WTC11 (cell line): ENCODE results near the gene ITGAE. TPM values are rescaled to one million over a fixed set of nuclear protein-coding genes. Genes with fewer than 3 reads are reported as not detected.
A peak's percentile ranks its signal among the peaks of the same experiment; 100 is the strongest.

Experiments
- ATAC-seq: fragments of 200-7000 bp; cut with Tn5 transposase; 2 replicates; pipeline ENCODE4 v1.10.0; 2021; ENCODE audit warnings: mild to moderate bottlenecking, moderate library complexity
- Bru-seq: library from RNA; stranded (reverse); fragments of 400-500 nt; gene quantifications from one replicate; lab custom pipeline; 2021; lab: Mats Ljungman, UMichigan
- CTCF ChIA-PET: fragments of 300-600 bp; sonication (Branson Sonifier 250); formaldehyde crosslinking; loops from one replicate; lab custom pipeline; 2021; ENCODE audit warnings: antibody characterized with exemption; lab: Charles Lee
- POLR2A ChIA-PET: fragments of 350-600 bp; sonication (Branson Sonifier 250); formaldehyde crosslinking; loops from one replicate; lab custom pipeline; 2021; ENCODE audit warnings: antibody characterized with exemption; lab: Charles Lee
- DNase-seq: peaks from one replicate; pipeline ENCODE4 v3.0.0; 2021; ENCODE audit warnings: low spot score
- H3K27ac Mint-ChIP-seq: 2 replicates; pipeline ENCODE4 v1.8.0; 2021; ENCODE audit warnings: mixed read lengths
- H3K27me3 Mint-ChIP-seq: 2 replicates; pipeline ENCODE4 v1.8.0; 2021; ENCODE audit warnings: low read depth, mild to moderate bottlenecking, moderate library complexity, mixed read lengths
- H3K36me3 Mint-ChIP-seq: 2 replicates; pipeline ENCODE4 v1.8.0; 2021; ENCODE audit warnings: mixed read lengths
- H3K4me1 Mint-ChIP-seq: 2 replicates; pipeline ENCODE4 v1.8.0; 2022; ENCODE audit warnings: mixed read lengths
- H3K4me3 Mint-ChIP-seq: 2 replicates; pipeline ENCODE4 v1.8.0; 2021; ENCODE audit warnings: mild to moderate bottlenecking, moderate library complexity, mixed read lengths
- H3K9me3 Mint-ChIP-seq: 2 replicates; pipeline ENCODE4 v1.8.0; 2021; ENCODE audit warnings: mixed read lengths
- ATF1 ChIP-seq: sonication (generic); formaldehyde crosslinking; IDR thresholded peaks from 2 replicates; pipeline ENCODE4 v1.8.1; 2023; ENCODE audit warnings: mild to moderate bottlenecking, moderate library complexity, missing genetic modification reagents
- ATF3 ChIP-seq: sonication (generic); formaldehyde crosslinking; conservative IDR thresholded peaks from 2 replicates; pipeline ENCODE4 v1.8.1; 2022; ENCODE audit warnings: mild to moderate bottlenecking, missing genetic modification reagents
- E2F1 ChIP-seq: sonication (generic); formaldehyde crosslinking; IDR thresholded peaks from 2 replicates; pipeline ENCODE4 v1.8.0; 2022; ENCODE audit warnings: mild to moderate bottlenecking, missing genetic modification reagents
- E2F4 ChIP-seq: sonication (generic); formaldehyde crosslinking; IDR thresholded peaks from 2 replicates; pipeline ENCODE4 v1.8.1; 2022; ENCODE audit warnings: low read depth, mild to moderate bottlenecking, moderate library complexity, missing genetic modification reagents, borderline replicate concordance
- ELF4 ChIP-seq: sonication (generic); formaldehyde crosslinking; IDR thresholded peaks from 2 replicates; pipeline ENCODE4 v1.8.1; 2022; ENCODE audit warnings: low read depth, mild to moderate bottlenecking, moderate library complexity, missing genetic modification reagents
- EMX1 ChIP-seq: fragments of 250-450 bp; sonication (Bioruptor Pico); IDR thresholded peaks from 2 replicates; pipeline ENCODE4 v1.8.0; 2021; ENCODE audit warnings: mild to moderate bottlenecking
- FOXK1 ChIP-seq: sonication (generic); formaldehyde crosslinking; IDR thresholded peaks from 2 replicates; pipeline ENCODE4 v1.8.0; 2022; ENCODE audit warnings: mild to moderate bottlenecking, moderate library complexity, missing genetic modification reagents
- GABPB1 ChIP-seq: sonication (generic); formaldehyde crosslinking; IDR thresholded peaks from 2 replicates; pipeline ENCODE4 v1.8.1; 2023; ENCODE audit warnings: mild to moderate bottlenecking, missing genetic modification reagents
- HMGA2 ChIP-seq: fragments of 250-450 bp; sonication (Bioruptor Pico); IDR thresholded peaks from 2 replicates; pipeline ENCODE4 v1.4.0; 2021; ENCODE audit warnings: mild to moderate bottlenecking, moderate library complexity
- JAZF1 ChIP-seq: fragments of 250-450 bp; sonication (Bioruptor Pico); IDR thresholded peaks from 2 replicates; pipeline ENCODE4 v1.9.0; 2021; ENCODE audit warnings: moderate library complexity, mild to moderate bottlenecking, inconsistent platforms
- KAT7 ChIP-seq: sonication (generic); formaldehyde crosslinking; IDR thresholded peaks from 2 replicates; pipeline ENCODE4 v1.8.1; 2023; ENCODE audit warnings: missing genetic modification reagents, mild to moderate bottlenecking, borderline replicate concordance
- NFE2L1 ChIP-seq: sonication (generic); formaldehyde crosslinking; IDR thresholded peaks from 2 replicates; pipeline ENCODE4 v1.8.1; 2023; ENCODE audit warnings: missing genetic modification reagents
- NFYB ChIP-seq: sonication (generic); formaldehyde crosslinking; conservative IDR thresholded peaks from 2 replicates; pipeline ENCODE4 v1.8.0; 2022; ENCODE audit warnings: low read depth, missing genetic modification reagents
- NR1H2 ChIP-seq: sonication (generic); formaldehyde crosslinking; IDR thresholded peaks from 2 replicates; pipeline ENCODE4 v1.9.0; 2021; ENCODE audit warnings: mild to moderate bottlenecking, moderate library complexity, missing genetic modification reagents
- NR2C2 ChIP-seq: sonication (generic); formaldehyde crosslinking; IDR thresholded peaks from 2 replicates; pipeline ENCODE4 v1.8.0; 2022; ENCODE audit warnings: mild to moderate bottlenecking, missing genetic modification reagents
- SMAD3 ChIP-seq: sonication (generic); formaldehyde crosslinking; IDR thresholded peaks from 2 replicates; pipeline ENCODE4 v1.8.0; 2022; ENCODE audit warnings: missing genetic modification reagents, mild to moderate bottlenecking, borderline replicate concordance
- TEAD1 ChIP-seq: sonication (generic); formaldehyde crosslinking; IDR thresholded peaks from 2 replicates; pipeline ENCODE4 v1.8.0; 2022; ENCODE audit warnings: mild to moderate bottlenecking, missing genetic modification reagents
- TP53 ChIP-seq: sonication (generic); formaldehyde crosslinking; IDR thresholded peaks from 2 replicates; pipeline ENCODE4 v1.8.1; 2023; ENCODE audit warnings: mild to moderate bottlenecking, missing genetic modification reagents
- ZBTB21 ChIP-seq: sonication (generic); formaldehyde crosslinking; IDR thresholded peaks from 2 replicates; pipeline ENCODE4 v1.8.1; 2023; ENCODE audit warnings: mild to moderate bottlenecking, missing genetic modification reagents, borderline replicate concordance
- ZNF317 ChIP-seq: sonication (generic); formaldehyde crosslinking; IDR thresholded peaks from 2 replicates; pipeline ENCODE4 v1.8.1; 2023; ENCODE audit warnings: low read depth, mild to moderate bottlenecking, moderate library complexity, missing genetic modification reagents, borderline replicate concordance
- ZNF423 ChIP-seq: fragments of 250-450 bp; sonication (Bioruptor Pico); IDR thresholded peaks from 2 replicates; pipeline ENCODE4 v2.1.2; 2022; ENCODE audit warnings: mild to moderate bottlenecking, moderate library complexity
- ZNF425 ChIP-seq: fragments of 250-450 bp; sonication (Bioruptor Pico); conservative IDR thresholded peaks from 2 replicates; pipeline ENCODE4 v1.9.0; 2021; ENCODE audit warnings: mild to moderate bottlenecking
- ZNF532 ChIP-seq: fragments of 250-450 bp; sonication (Bioruptor Pico); IDR thresholded peaks from 2 replicates; pipeline ENCODE4 v1.9.0; 2021; ENCODE audit warnings: mild to moderate bottlenecking, borderline replicate concordance
- long read RNA-seq, 3 experiments: library from RNA in 1 of 3; library from capped mRNA in 1 of 3; library from polyadenylated mRNA in 1 of 3; unstranded in 2 of 3; stranded (forward) in 1 of 3; transcript quantifications; one replicate each; pipeline ENCODE4 v2.0.0, GENCODE V29; 2021
- total RNA-seq: library from RNA; stranded (reverse); gene quantifications from 3 replicates; pipeline ENCODE4 v1.2.3, GENCODE V29; 2021

ITGAE gene
- 18.6 to 21.3 TPM (median 19.5 TPM) in 3 replicates for total RNA-seq
- Bru-seq, nascent RNA: percentile 46 among the genes with signal in this experiment
- long read RNA-seq, experiment 1, transcript ITGAE-207 (4 exons, 672 nt): major isoform, 22 of 29 reads
- long read RNA-seq, experiment 1, partial matches to known transcripts: 3 of 29 reads
- long read RNA-seq, experiment 1, other reads (novel, unspliced or antisense): 0 of 29 reads
- long read RNA-seq, experiment 2, transcript ITGAE-207 (4 exons, 672 nt): major isoform, 16 of 29 reads
- long read RNA-seq, experiment 2, transcript ITGAE-202 (5 exons, 721 nt): minor isoform, 5 of 29 reads
- long read RNA-seq, experiment 2, partial matches to known transcripts: 4 of 29 reads
- long read RNA-seq, experiment 2, other reads (novel, unspliced or antisense): 1 of 29 reads
- long read RNA-seq, experiment 3, transcript ITGAE-207 (4 exons, 672 nt): major isoform, 5 of 10 reads
- long read RNA-seq, experiment 3, partial matches to known transcripts: 2 of 10 reads
- long read RNA-seq, experiment 3, other reads (novel, unspliced or antisense): 1 of 10 reads

GRCh38 chr17:3800362-3801271 lies at the start of gene ITGAE:
Gene ITGAE, minus strand, starts transcription at chr17:3801188. Its CDS starts 44 bp downstream, at chr17:3801144.
- Mint-ChIP-seq H3K9me3 (no peaks in the 10 kb centered on the region), H3K27ac (peak within 1 kb of the TSS; percentile 57; the same call in 1 of the 2 replicates), H3K27me3 (no peaks in the 10 kb centered on the region; the same call in 1 of the 2 replicates), H3K4me3 (no peak within 1 kb of the TSS), H3K4me1 (no peaks in the 10 kb centered on the region), H3K36me3 (0 out of 2 replicates have a peak, but pooled peaks cover 2% of the 10 kb centered on the region)
- TF ChIP-seq TP53 (CRISPR knock-in tag): no peak
- no peak for TF ChIP-seq JAZF1
- TF ChIP-seq TEAD1 (CRISPR knock-in tag): no peak
- TF ChIP-seq EMX1 (CRISPR knock-in tag): no peak
- no peak for TF ChIP-seq NFE2L1 (CRISPR knock-in tag)
- DNase-seq (no peak), ATAC-seq (no peak)
- ChIA-PET POLR2A (no interaction called here), CTCF (interaction anchor here (0.7 to 3.3 kb wide), 2 partner anchors 63 to 118 kb away, joined by 3 to 76 read pairs; no protein-coding TSS in a partner anchor)

GRCh38 chr17:3848229-3848835 lies 47.3 kb upstream of the ITGAE start:
- Mint-ChIP-seq H3K27me3 (no peaks in the 10 kb centered on the region; the same call in none of the 2 replicates), H3K4me3 (no peak overlapping the region), H3K36me3 (peaks cover 3% of the 10 kb centered on the region), H3K27ac (no peak overlapping the region), H3K9me3 (peaks cover 4% of the 10 kb centered on the region; the same call in 1 of the 2 replicates), H3K4me1 (peaks cover 18% of the 10 kb centered on the region)
- no peak for DNase-seq
- ChIA-PET POLR2A (no interaction called here), CTCF (interaction anchor here (5.5 kb wide), 1 partner anchor 110 kb away, joined by 73 read pairs; no protein-coding TSS in a partner anchor)
- no peak for ATAC-seq
- no peak for TF ChIP-seq NFYB (CRISPR knock-in tag)
- TF ChIP-seq ZNF317 (CRISPR knock-in tag): no peak
- TF ChIP-seq ATF3: no peak
- no peak for TF ChIP-seq GABPB1 (CRISPR knock-in tag)
- TF ChIP-seq ZNF532 (CRISPR knock-in tag): no peak
- TF ChIP-seq NR2C2 (CRISPR knock-in tag): no peak
- no peak for TF ChIP-seq ZNF425 (CRISPR knock-in tag)
- no peak for TF ChIP-seq HMGA2 (CRISPR knock-in tag)
- no peak for TF ChIP-seq ZNF423 (CRISPR knock-in tag)
- TF ChIP-seq NR1H2: no peak
- no peak for TF ChIP-seq KAT7 (CRISPR knock-in tag)
- no peak for TF ChIP-seq E2F4 (CRISPR knock-in tag)
- TF ChIP-seq SMAD3 (CRISPR knock-in tag): no peak
- no peak for TF ChIP-seq FOXK1 (CRISPR knock-in tag)
- TF ChIP-seq ZBTB21: no peak
- no peak for TF ChIP-seq ATF1 (CRISPR knock-in tag)
- no peak for TF ChIP-seq E2F1 (CRISPR knock-in tag)
- no peak for TF ChIP-seq ELF4 (CRISPR knock-in tag)
